H1 (cell line): Measurements from ENCODE around the gene AASDH. TPM values are rescaled to one million over a fixed set of nuclear protein-coding genes. Genes with fewer than 3 reads are reported as not detected.

Source experiments
- EGR1 ChIP-seq: IDR thresholded peaks from 2 replicates; pipeline ENCODE4 v1.6.1; 2011; ENCODE audit warnings: low read depth, low read length, borderline replicate concordance
- polyA plus RNA-seq, 7 experiments: library from polyadenylated mRNA; depleted of rRNA in 3 of 7; stranded (reverse) in 5 of 7; unstranded in 2 of 7; fragments of >200 nt in 5 of 7; fragments of 200-250 nt in 2 of 7; gene quantifications; 1 replicate in 5 of 7; 2 replicates in 1 of 7; 4 replicates in 1 of 7; pipeline versions ENCODE4 v1.2.1 to v1.2.3, GENCODE V29; 2011 to 2013; ENCODE audit warnings: missing spikeins in 2 of 7, mixed read lengths in 2 of 7
- total RNA-seq: library from RNA; stranded (reverse); fragmentation: NEBNext Ultra II Directional; extraction: Animal tissue kit (Norgen Biotek cat#: 25700); gene quantifications from 2 replicates; pipeline ENCODE4 v1.2.1, GENCODE V29; 2021

Gene AASDH
- total and polyA plus RNA-seq, 2 of the 8 experiments (the other 6 are each of a cell fraction or from before 2014, with no cell fraction given) = 8.0 to 10.9 TPM

GRCh38 chr4:56330691-56331090, 56.6 kb downstream of the AASDH start (continued):
- no peak for TF ChIP-seq EGR1
